Natural killer cell treated with Interleukin-12 subunit alpha and Interleukin-12 subunit beta and Interleukin-15 and Interleukin-18, amount 100 ng/mL, for 72 hours (primary cell): ENCODE measurements around the gene TPK1. TPM values are rescaled to one million over a fixed set of nuclear protein-coding genes. Genes with fewer than 3 reads are reported as not detected.
"Not testable (repeated sequence)": the region's sequence is repeated elsewhere in the genome, so short reads cannot be mapped to it uniquely, and the experiment has no call there.

Experiments
- ATAC-seq, 2 donors: fragments of 150-1000 bp; cut with Tn5 transposase in 1 of 2; sonication (Bioruptor Pico), chemical (Tn5 transposase) in 1 of 2; 2 replicates each; pipeline ENCODE4 v1.10.0; 2021
- DNase-seq: peaks from one replicate; pipeline ENCODE4 v3.0.0; 2022; ENCODE audit warnings: low spot score
- H3K27ac Mint-ChIP-seq, 2 donors: 1 replicate in 1 of 2; 2 replicates in 1 of 2; pipeline ENCODE4 v1.8.0; 2022; ENCODE audit warnings: mixed read lengths in 2 of 2, mild to moderate bottlenecking in 1 of 2, moderate library complexity in 1 of 2
- H3K27me3 Mint-ChIP-seq, 2 donors: 1 replicate in 1 of 2; 2 replicates in 1 of 2; pipeline ENCODE4 v1.8.0; 2022; ENCODE audit warnings: mixed read lengths in 2 of 2
- H3K36me3 Mint-ChIP-seq: one replicate; pipeline ENCODE4 v1.8.0; 2022; ENCODE audit warnings: mixed read lengths
- H3K4me1 Mint-ChIP-seq, 2 donors: 1 replicate in 1 of 2; 2 replicates in 1 of 2; pipeline ENCODE4 v1.8.0; 2022; ENCODE audit warnings: low read depth in 2 of 2, mixed read lengths in 2 of 2, mild to moderate bottlenecking in 1 of 2
- H3K4me3 Mint-ChIP-seq: one replicate; pipeline ENCODE4 v1.8.0; 2022; ENCODE audit warnings: mixed read lengths
- H3K9me3 Mint-ChIP-seq: 2 replicates; pipeline ENCODE4 v1.8.0; 2022; ENCODE audit warnings: mixed read lengths
- total RNA-seq, 2 donors: library from RNA; stranded (reverse); gene quantifications; one replicate each; pipeline ENCODE4 v1.2.3, GENCODE V29; 2022

TPK1 gene
- total RNA-seq, 2 donors from 2014 or later = 10.7 to 13.0 TPM

GRCh38 chr7:144738708-144739314 is 97.0 kb downstream of the TPK1 start:
- H3K4me3 Mint-ChIP-seq = no peak overlapping the region
- no peaks in the 10 kb centered on the region for H3K36me3 Mint-ChIP-seq
- ATAC-seq (peak in 1 of 2 donors; percentile 51), DNase-seq (no peak)
- no peaks in the 10 kb centered on the region for H3K9me3 Mint-ChIP-seq
- no peak overlapping the region for H3K27ac Mint-ChIP-seq
- H3K4me1 Mint-ChIP-seq = peaks cover 0 to 4% of the 10 kb centered on the region in 2 donors
- H3K27me3 Mint-ChIP-seq = no peaks in the 10 kb centered on the region

- ATAC-seq = no peak
- Mint-ChIP-seq H3K27me3 (no peaks in the 10 kb centered on the region), H3K9me3 (no peaks in the 10 kb centered on the region), H3K36me3 (no peaks in the 10 kb centered on the region), H3K27ac (no peak overlapping the region), H3K4me1 (peaks cover 0 to 4% of the 10 kb centered on the region in 2 donors), H3K4me3 (no peak overlapping the region)
- no peak for DNase-seq
Observed at GRCh38 chr7:144738146-144738545, 97.7 kb downstream of the TPK1 start.

GRCh38 chr7:144736880-144737493 is 98.9 kb downstream of the TPK1 start:
- ATAC-seq = no peak

GRCh38 chr7:144735505-144736276 is 100.2 kb downstream of the TPK1 start:
- ATAC-seq = no peak
- H3K27me3 Mint-ChIP-seq = no peaks in the 10 kb centered on the region
- H3K27ac Mint-ChIP-seq = no peak overlapping the region
- H3K4me3 Mint-ChIP-seq = no peak overlapping the region
- peaks cover 0 to 4% of the 10 kb centered on the region in 2 donors for H3K4me1 Mint-ChIP-seq
- DNase-seq = no peak
- H3K9me3 Mint-ChIP-seq = no peaks in the 10 kb centered on the region
- H3K36me3 Mint-ChIP-seq = no peaks in the 10 kb centered on the region

More at GRCh38 chr7:144736880-144737493, 98.9 kb downstream of the TPK1 start:
- H3K4me3 Mint-ChIP-seq = no peak overlapping the region
- H3K27ac Mint-ChIP-seq = no peak overlapping the region
- H3K4me1 Mint-ChIP-seq = peaks cover 0 to 4% of the 10 kb centered on the region in 2 donors
- no peaks in the 10 kb centered on the region for H3K27me3 Mint-ChIP-seq
- no peaks in the 10 kb centered on the region for H3K9me3 Mint-ChIP-seq
- no peaks in the 10 kb centered on the region for H3K36me3 Mint-ChIP-seq
- no peak for DNase-seq

GRCh38 chr7:144731661-144732351 is 104.0 kb downstream of the TPK1 start:
- H3K27ac Mint-ChIP-seq = no peak overlapping the region

GRCh38 chr7:144730224-144730623 is 105.6 kb downstream of the TPK1 start:
- no peaks in the 10 kb centered on the region for H3K9me3 Mint-ChIP-seq
- DNase-seq (no peak), ATAC-seq (no peak)
- no peak overlapping the region for H3K4me3 Mint-ChIP-seq
- no peaks in the 10 kb centered on the region for H3K4me1 Mint-ChIP-seq
- H3K36me3 Mint-ChIP-seq = no peaks in the 10 kb centered on the region
- H3K27ac Mint-ChIP-seq = no peak overlapping the region
- no peaks in the 10 kb centered on the region for H3K27me3 Mint-ChIP-seq

More at GRCh38 chr7:144731661-144732351, 104.0 kb downstream of the TPK1 start:
- no peak for DNase-seq
- no peaks in the 10 kb centered on the region for H3K36me3 Mint-ChIP-seq
- no peak for ATAC-seq
- H3K4me3 Mint-ChIP-seq = no peak overlapping the region
- peaks cover 0 to 2% of the 10 kb centered on the region in 2 donors for H3K4me1 Mint-ChIP-seq
- no peaks in the 10 kb centered on the region for H3K9me3 Mint-ChIP-seq
- H3K27me3 Mint-ChIP-seq = no peaks in the 10 kb centered on the region

- no peak overlapping the region for H3K4me3 Mint-ChIP-seq
- H3K4me1 Mint-ChIP-seq = no peaks in the 10 kb centered on the region
- H3K36me3 Mint-ChIP-seq = no peaks in the 10 kb centered on the region
Observed at GRCh38 chr7:144729226-144729625, 106.6 kb downstream of the TPK1 start.

GRCh38 chr7:144728551-144728950 is 107.3 kb downstream of the TPK1 start:
- ATAC-seq (no peak), DNase-seq (no peak)
- Mint-ChIP-seq H3K4me1 (no peaks in the 10 kb centered on the region), H3K27me3 (no peaks in the 10 kb centered on the region), H3K4me3 (no peak overlapping the region), H3K36me3 (no peaks in the 10 kb centered on the region), H3K27ac (no peak overlapping the region), H3K9me3 (no peaks in the 10 kb centered on the region)

More at GRCh38 chr7:144729226-144729625, 106.6 kb downstream of the TPK1 start:
- Mint-ChIP-seq H3K27me3 (no peaks in the 10 kb centered on the region), H3K27ac (no peak overlapping the region), H3K9me3 (no peaks in the 10 kb centered on the region)
- no peak for ATAC-seq
- no peak for DNase-seq

- not testable (repeated sequence) for H3K4me3 Mint-ChIP-seq, H3K27me3 Mint-ChIP-seq, H3K4me1 Mint-ChIP-seq, H3K9me3 Mint-ChIP-seq, H3K36me3 Mint-ChIP-seq, ATAC-seq, H3K27ac Mint-ChIP-seq, DNase-seq
Observed at GRCh38 chr7:144726840-144727239, 109.0 kb downstream of the TPK1 start.

- no peaks in the 10 kb centered on the region for H3K4me1 Mint-ChIP-seq
- ATAC-seq (no peak), DNase-seq (no peak)
- H3K27me3 Mint-ChIP-seq = no peaks in the 10 kb centered on the region
- no peaks in the 10 kb centered on the region for H3K9me3 Mint-ChIP-seq
- no peak overlapping the region for H3K27ac Mint-ChIP-seq
- no peaks in the 10 kb centered on the region for H3K36me3 Mint-ChIP-seq
- H3K4me3 Mint-ChIP-seq = no peak overlapping the region
Observed at GRCh38 chr7:144725070-144725469, 110.8 kb downstream of the TPK1 start.

- ATAC-seq (no peak), DNase-seq (no peak)
- H3K4me3 Mint-ChIP-seq = no peak overlapping the region
- no peaks in the 10 kb centered on the region for H3K27me3 Mint-ChIP-seq
- no peaks in the 10 kb centered on the region for H3K36me3 Mint-ChIP-seq
- peaks cover 4% of the 10 kb centered on the region for H3K9me3 Mint-ChIP-seq
- no peaks in the 10 kb centered on the region for H3K4me1 Mint-ChIP-seq
- H3K27ac Mint-ChIP-seq = no peak overlapping the region
Observed at GRCh38 chr7:144723301-144723700, 112.6 kb downstream of the TPK1 start.

GRCh38 chr7:144720710-144721109 is 115.1 kb downstream of the TPK1 start:
- Mint-ChIP-seq H3K27me3 (no peaks in the 10 kb centered on the region), H3K4me1 (peaks cover 0 to 3% of the 10 kb centered on the region in 2 donors), H3K27ac (no peak overlapping the region), H3K9me3 (peaks cover 4% of the 10 kb centered on the region), H3K36me3 (no peaks in the 10 kb centered on the region), H3K4me3 (no peak overlapping the region)
- DNase-seq (no peak), ATAC-seq (no peak)

GRCh38 chr7:144720149-144720548 is 115.7 kb downstream of the TPK1 start:
- DNase-seq (no peak), ATAC-seq (no peak)
- Mint-ChIP-seq H3K36me3 (no peaks in the 10 kb centered on the region), H3K27me3 (no peaks in the 10 kb centered on the region), H3K27ac (no peak overlapping the region), H3K4me1 (peaks cover 0 to 3% of the 10 kb centered on the region in 2 donors), H3K9me3 (peaks cover 4% of the 10 kb centered on the region), H3K4me3 (no peak overlapping the region)

GRCh38 chr7:144717720-144718119 is 118.1 kb downstream of the TPK1 start:
- Mint-ChIP-seq H3K9me3 (peaks cover 4% of the 10 kb centered on the region), H3K27ac (no peak overlapping the region), H3K36me3 (no peaks in the 10 kb centered on the region), H3K4me3 (no peak overlapping the region), H3K4me1 (peaks cover 3 to 7% of the 10 kb centered on the region in 2 donors), H3K27me3 (no peaks in the 10 kb centered on the region)
- ATAC-seq (no peak), DNase-seq (no peak)
